GM23338 (cell line): Measurements from ENCODE around the gene WWOX. TPM values are rescaled to one million over a fixed set of nuclear protein-coding genes. Genes with fewer than 3 reads are reported as not detected.

ENCODE experiments used
- ATAC-seq: fragments of 200-7000 bp; cut with Tn5 transposase; 3 replicates; pipeline ENCODE4 v1.9.1; 2020
- DNase-seq: peaks from one replicate; pipeline ENCODE4 v3.0.0-alpha.2; 2015; ENCODE audit warnings: low spot score
- H2AFZ ChIP-seq: fragments of 200-600 bp; sonication (generic); 2 replicates; pipeline ENCODE4 v1.8.0; 2016; ENCODE audit warnings: antibody characterized with exemption, mild to moderate bottlenecking, moderate library complexity
- H3F3A ChIP-seq: fragments of 200-600 bp; sonication (generic); replicated peaks from 2 replicates; pipeline ENCODE4 v1.8.0; 2017; ENCODE audit warnings: antibody characterized with exemption, mixed run types, low read depth
- H3K27ac ChIP-seq: fragments of 200-600 bp; sonication (generic); 2 replicates; pipeline ENCODE4 v1.6.1; 2016; ENCODE audit warnings: low read depth
- H3K27me3 ChIP-seq: fragments of 200-600 bp; sonication (generic); 2 replicates; pipeline ENCODE4 v1.8.0; 2016; ENCODE audit warnings: mild to moderate bottlenecking, mixed run types, moderate library complexity; ENCODE audit not compliant: insufficient read depth
- H3K36me3 ChIP-seq: fragments of 200-600 bp; sonication (generic); 2 replicates; pipeline ENCODE4 v1.8.0; 2016; ENCODE audit warnings: mild to moderate bottlenecking; ENCODE audit not compliant: insufficient read depth
- H3K4me1 ChIP-seq: fragments of 200-600 bp; sonication (generic); 2 replicates; pipeline ENCODE4 v1.8.0; 2016; ENCODE audit warnings: mild to moderate bottlenecking, moderate library complexity; ENCODE audit not compliant: insufficient read depth
- H3K4me2 ChIP-seq: fragments of 200-600 bp; sonication (generic); 2 replicates; pipeline ENCODE4 v1.7.1; 2017; ENCODE audit warnings: mixed run types
- H3K4me3 ChIP-seq: fragments of 200-600 bp; sonication (generic); 2 replicates; pipeline ENCODE4 v1.6.1; 2016; ENCODE audit warnings: mixed run types
- H3K79me2 ChIP-seq: fragments of 200-600 bp; sonication (generic); replicated peaks from 2 replicates; pipeline ENCODE4 v1.8.0; 2017; ENCODE audit warnings: mild to moderate bottlenecking; ENCODE audit not compliant: insufficient read depth
- H3K9me2 ChIP-seq: fragments of 200-600 bp; sonication (generic); 2 replicates; pipeline ENCODE4 v1.8.0; 2017; ENCODE audit not compliant: insufficient read depth
- H4K20me1 ChIP-seq: fragments of 200-600 bp; sonication (generic); replicated peaks from 2 replicates; pipeline ENCODE4 v1.8.0; 2017; ENCODE audit warnings: mild to moderate bottlenecking; ENCODE audit not compliant: insufficient read depth
- H3K27ac Mint-ChIP-seq: 2 replicates; pipeline ENCODE4 v1.8.0; 2020; ENCODE audit warnings: inconsistent platforms, mild to moderate bottlenecking, moderate library complexity, mixed read lengths
- H3K27me3 Mint-ChIP-seq: 3 replicates; pipeline ENCODE4 v1.8.0; 2022; ENCODE audit warnings: low read depth, mild to moderate bottlenecking, moderate library complexity, mixed read lengths, inconsistent platforms; ENCODE audit not compliant: insufficient read depth, poor library complexity
- H3K36me3 Mint-ChIP-seq: 3 replicates; pipeline ENCODE4 v1.8.0; 2021; ENCODE audit warnings: low read depth, mild to moderate bottlenecking, inconsistent platforms, moderate library complexity, mixed read lengths
- H3K4me1 Mint-ChIP-seq: 3 replicates; pipeline ENCODE4 v1.8.0; 2020; ENCODE audit warnings: mild to moderate bottlenecking, inconsistent platforms, mixed read lengths
- H3K4me3 Mint-ChIP-seq: 3 replicates; pipeline ENCODE4 v1.8.0; 2021; ENCODE audit warnings: moderate library complexity, mild to moderate bottlenecking, inconsistent platforms, mixed read lengths
- H3K9me3 Mint-ChIP-seq: 3 replicates; pipeline ENCODE4 v1.8.0; 2020; ENCODE audit warnings: moderate library complexity, mild to moderate bottlenecking, inconsistent platforms, mixed read lengths
- ETS1 ChIP-seq: IDR thresholded peaks from 2 replicates; pipeline ENCODE4 v1.6.1; 2016; ENCODE audit warnings: antibody characterized with exemption
- EZH2 ChIP-seq: fragments of 200-600 bp; sonication (generic); IDR thresholded peaks from one replicate; pipeline ENCODE4 v1.8.0; 2017; ENCODE audit warnings: antibody characterized with exemption, mild to moderate bottlenecking, low read depth; ENCODE audit not compliant: unreplicated experiment
- EZH2phosphoT487 ChIP-seq: fragments of 200-600 bp; sonication (generic); IDR thresholded peaks from one replicate; pipeline ENCODE4 v1.8.1; 2018; ENCODE audit warnings: antibody characterized with exemption; ENCODE audit not compliant: unreplicated experiment
- JUNB ChIP-seq: IDR thresholded peaks from one replicate; pipeline ENCODE4 v1.6.1; 2016; ENCODE audit warnings: antibody characterized with exemption; ENCODE audit not compliant: unreplicated experiment
- NANOG ChIP-seq: IDR thresholded peaks from 2 replicates; pipeline ENCODE4 v1.6.1; 2016; ENCODE audit warnings: antibody characterized with exemption, borderline replicate concordance
- REST ChIP-seq: IDR thresholded peaks from one replicate; pipeline ENCODE4 v1.6.1; 2018; ENCODE audit warnings: antibody characterized with exemption; ENCODE audit not compliant: unreplicated experiment
- STAT1 ChIP-seq: IDR thresholded peaks from one replicate; pipeline ENCODE4 v1.6.1; 2016; ENCODE audit warnings: antibody characterized with exemption; ENCODE audit not compliant: unreplicated experiment
- ZNF114 ChIP-seq: fragments of 250-450 bp; sonication (Bioruptor Pico); IDR thresholded peaks from 2 replicates; pipeline ENCODE4 v1.5.0; 2020; ENCODE audit warnings: mild to moderate bottlenecking, moderate library complexity
- ZNF331 ChIP-seq: fragments of 250-450 bp; sonication (Bioruptor Pico); IDR thresholded peaks from 2 replicates; pipeline ENCODE4 v1.5.0; 2020; ENCODE audit warnings: low read depth, mild to moderate bottlenecking, moderate library complexity
- polyA plus RNA-seq: library from polyadenylated mRNA; unstranded; fragments of >200 nt; fragmentation: Nextera tagmentation; extraction: Ambion mirVana; gene quantifications from 2 replicates; pipeline ENCODE4 v1.2.1, GENCODE V29; 2016
- total RNA-seq: library from RNA; depleted of rRNA; stranded (reverse); fragments of >200 nt; shearing (Covaris generic); gene quantifications from 2 replicates; pipeline ENCODE4 v1.2.3, GENCODE V29; 2014

The WWOX gene
- total and polyA plus RNA-seq, 2 experiments from 2014 or later = 10.0 to 19.3 TPM

- H3K4me1 Mint-ChIP-seq = peaks cover 9% of the 10 kb centered on the region; the same call in 1 of the 3 replicates
- H3K9me3 Mint-ChIP-seq = no peaks in the 10 kb centered on the region; the same call in 2 of the 3 replicates
- Histone ChIP-seq H3K4me1 (no peaks in the 10 kb centered on the region), H3K79me2 (no peaks in the 10 kb centered on the region), H4K20me1 (no peaks in the 10 kb centered on the region; the same call in 1 of the 2 replicates), H2AFZ (no peak overlapping the region), H3K4me2 (no peak overlapping the region), H3K4me3 (no peak overlapping the region), H3K27me3 (no peaks in the 10 kb centered on the region), H3K27ac (no peak overlapping the region), H3F3A (no peaks in the 10 kb centered on the region), H3K9me2 (no peaks in the 10 kb centered on the region; the same call in 1 of the 2 replicates), H3K36me3 (no peaks in the 10 kb centered on the region)
- no peaks in the 10 kb centered on the region for H3K36me3 Mint-ChIP-seq
- TF ChIP-seq REST = no peak
- ATAC-seq (no peak; the same call in 2 of the 3 replicates), DNase-seq (peak; percentile 2)
- 0 out of 2 replicates have a peak overlapping the region, but pooled peaks have one; percentile 36 for H3K27ac Mint-ChIP-seq
- H3K27me3 Mint-ChIP-seq = peaks cover 2% of the 10 kb centered on the region
- no peak overlapping the region for H3K4me3 Mint-ChIP-seq
Observed at GRCh38 chr16:78709137-78709884, 609.9 kb downstream of the WWOX start.

- Mint-ChIP-seq H3K27ac (no peak overlapping the region), H3K27me3 (no peaks in the 10 kb centered on the region), H3K36me3 (no peaks in the 10 kb centered on the region), H3K4me3 (no peak overlapping the region), H3K4me1 (no peaks in the 10 kb centered on the region), H3K9me3 (no peaks in the 10 kb centered on the region; the same call in 2 of the 3 replicates)
- DNase-seq (no peak), ATAC-seq (no peak)
- Histone ChIP-seq H3K9me2 (peaks cover 4% of the 10 kb centered on the region), H3K4me3 (no peak overlapping the region), H3K4me1 (no peaks in the 10 kb centered on the region), H3K36me3 (no peaks in the 10 kb centered on the region), H3K79me2 (no peaks in the 10 kb centered on the region), H4K20me1 (no peaks in the 10 kb centered on the region; the same call in 1 of the 2 replicates), H3K4me2 (no peak overlapping the region), H3K27ac (no peak overlapping the region), H2AFZ (no peak overlapping the region), H3F3A (no peaks in the 10 kb centered on the region), H3K27me3 (no peaks in the 10 kb centered on the region)
- TF ChIP-seq NANOG (no peak), ZNF331 (no peak), EZH2 (no peak), REST (no peak), JUNB (no peak), ZNF114 (CRISPR knock-in tag) (no peak), EZH2phosphoT487 (no peak), STAT1 (no peak), ETS1 (no peak)
Observed at GRCh38 chr16:78715106-78715505, 615.7 kb downstream of the WWOX start.
